GM12891 (cell line): ENCODE data around the gene CEACAM18.

Experiments used
- PAX5 ChIP-seq: IDR thresholded peaks from 2 replicates; pipeline ENCODE4 v1.6.1; 2011; ENCODE audit warnings: low read length, moderate library complexity, mild to moderate bottlenecking; ENCODE audit not compliant: insufficient read depth, severe bottlenecking
- POLR2A ChIP-seq: IDR thresholded peaks from 2 replicates; pipeline ENCODE4 v1.6.1; 2011; ENCODE audit warnings: low read depth, low read length, control low read depth
- POLR2AphosphoS5 ChIP-seq: IDR thresholded peaks from 2 replicates; pipeline ENCODE4 v1.6.1; 2011; ENCODE audit warnings: low read depth, low read length, control low read depth
- POU2F2 ChIP-seq: IDR thresholded peaks from 2 replicates; pipeline ENCODE4 v1.6.1; 2011; ENCODE audit warnings: low read depth, mild to moderate bottlenecking, control low read depth, low read length, moderate library complexity
- TAF1 ChIP-seq: IDR thresholded peaks from 2 replicates; pipeline ENCODE4 v1.6.1; 2011; ENCODE audit warnings: low read depth, low read length, control low read depth

DNA sequence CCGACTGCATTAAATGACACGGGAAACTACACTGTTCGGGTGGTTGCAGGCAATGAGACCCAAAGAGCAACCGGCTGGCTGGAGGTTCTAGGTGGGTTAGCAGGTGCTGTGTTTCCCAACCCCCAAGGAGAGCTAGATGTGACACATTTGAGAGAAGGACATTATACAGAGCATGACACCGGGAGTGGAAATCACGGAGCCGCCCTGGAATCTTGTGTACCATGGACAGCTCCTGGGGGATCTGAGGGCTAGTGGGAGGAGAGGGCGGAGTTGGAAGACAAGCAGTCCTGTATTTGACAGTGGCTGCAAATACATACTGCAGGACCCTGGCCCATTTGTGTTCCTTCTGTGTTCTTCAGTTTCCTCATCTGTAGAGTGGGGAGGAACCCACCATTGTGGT, 2.3 kb downstream of the CEACAM18 start:
- TF ChIP-seq POLR2A (no peak), TAF1 (no peak), POLR2AphosphoS5 (no peak), PAX5 (no peak), POU2F2 (no peak)
